Measurements from ENCODE around the gene MYL12B.

DNA sequence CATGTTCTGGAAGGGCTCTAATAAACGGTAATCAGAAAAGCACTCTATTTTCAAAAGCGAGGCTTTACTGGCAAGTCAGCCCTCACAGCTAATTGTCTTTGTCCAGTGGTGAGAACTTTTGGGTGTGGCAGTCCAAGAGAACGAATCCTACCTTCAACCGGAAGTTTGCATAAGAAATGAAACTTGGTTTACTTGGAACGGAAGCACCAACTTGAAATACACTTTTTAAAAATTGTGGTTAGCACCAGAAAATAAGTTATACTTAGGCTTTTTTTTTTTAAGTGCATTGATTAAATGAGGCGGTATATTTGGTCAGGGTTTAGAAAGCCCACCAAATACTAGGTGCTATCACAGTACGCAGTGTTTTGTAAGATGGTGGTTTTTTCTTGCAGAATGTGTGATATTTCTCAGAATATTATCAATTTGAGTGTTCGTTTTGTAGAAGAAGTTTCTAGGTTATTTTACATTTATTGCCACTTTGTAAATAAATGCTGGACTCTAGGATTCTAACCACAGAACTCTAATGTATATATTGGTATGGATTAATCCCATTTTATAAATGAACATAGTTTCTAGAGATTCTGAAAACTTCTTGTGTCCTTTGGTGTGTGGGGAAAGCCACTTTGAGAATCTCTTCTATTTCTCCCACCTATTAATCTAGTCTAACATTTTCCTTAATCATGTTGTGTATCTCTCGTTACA lies 13.1 kb upstream of the MYL12B start:
- TF ChIP-seq CTCF (IDR thresholded peaks at IDR 0.05; ENCODE audit: poor library complexity) (no peak), EZH2 (IDR thresholded peaks at IDR 0.05; ENCODE audit: borderline replicate concordance) (no peak), EZH2phosphoT487 (IDR thresholded peaks at IDR 0.05; ENCODE audit: low read depth, severe bottlenecking, unreplicated experiment) (no peak)
